Naive B cell (primary cell): Measurements from ENCODE around the gene NF2. TPM values are rescaled to one million over a fixed set of nuclear protein-coding genes. Genes with fewer than 3 reads are reported as not detected.

Experiments used
- ATAC-seq, 2 donors: fragments of 150-1000 bp; cut with Tn5 transposase; 2 replicates each; pipeline ENCODE4 v1.10.0; 2021; ENCODE audit warnings: low read depth in 2 of 2, mild to moderate bottlenecking in 2 of 2, moderate library complexity in 2 of 2
- DNase-seq: peaks from one replicate; pipeline ENCODE4 v3.0.0; 2022
- H3K27ac Mint-ChIP-seq, 6 donors: one replicate each; pipeline ENCODE4 v1.8.0; 2020 to 2022; ENCODE audit warnings: mild to moderate bottlenecking in 6 of 6, mixed read lengths in 6 of 6, moderate library complexity in 5 of 6, inconsistent platforms in 2 of 6
- H3K27me3 Mint-ChIP-seq, 3 donors: one replicate each; pipeline ENCODE4 v1.8.0; 2021 to 2022; ENCODE audit warnings: mixed read lengths in 3 of 3, mild to moderate bottlenecking in 1 of 3
- H3K36me3 Mint-ChIP-seq, 2 donors: one replicate each; pipeline ENCODE4 v1.8.0; 2020 to 2022; ENCODE audit warnings: mixed read lengths in 2 of 2, inconsistent platforms in 1 of 2, mild to moderate bottlenecking in 1 of 2
- H3K4me1 Mint-ChIP-seq, 3 donors: one replicate each; pipeline ENCODE4 v1.8.0; 2020 to 2022; ENCODE audit warnings: mixed read lengths in 3 of 3, inconsistent platforms in 1 of 3, mild to moderate bottlenecking in 1 of 3, moderate library complexity in 1 of 3
- H3K4me3 Mint-ChIP-seq, 8 donors: one replicate each; pipeline ENCODE4 v1.8.0; 2020 to 2022; ENCODE audit warnings: mild to moderate bottlenecking in 8 of 8, mixed read lengths in 8 of 8, moderate library complexity in 8 of 8, inconsistent platforms in 2 of 8
- H3K9me3 Mint-ChIP-seq, 7 donors: one replicate each; pipeline ENCODE4 v1.8.0; 2020 to 2022; ENCODE audit warnings: mixed read lengths in 7 of 7, mild to moderate bottlenecking in 5 of 7, inconsistent platforms in 2 of 7, moderate library complexity in 1 of 7
- polyA plus RNA-seq, 6 donors: library from polyadenylated mRNA; unstranded; fragments of 300-500 nt; fragmentation: Illumina TruSeq; gene quantifications; one replicate each; pipeline ENCODE4 v1.2.3, GENCODE V29; 2021; ENCODE audit warnings: low read depth in 6 of 6

The NF2 gene
- polyA plus RNA-seq, 6 donors from 2014 or later = 6.5 to 23.7 (median 20.0) TPM

GRCh38 chr22:29606320-29606719, 2.9 kb downstream of the NF2 start:
- Mint-ChIP-seq H3K27me3 (no peaks in the 10 kb centered on the region), H3K4me1 (peaks cover 7 to 43% (median 13%) of the 10 kb centered on the region in 3 donors), H3K27ac (peak overlapping the region in 1 of 6 donors; percentile 65)

DNA sequence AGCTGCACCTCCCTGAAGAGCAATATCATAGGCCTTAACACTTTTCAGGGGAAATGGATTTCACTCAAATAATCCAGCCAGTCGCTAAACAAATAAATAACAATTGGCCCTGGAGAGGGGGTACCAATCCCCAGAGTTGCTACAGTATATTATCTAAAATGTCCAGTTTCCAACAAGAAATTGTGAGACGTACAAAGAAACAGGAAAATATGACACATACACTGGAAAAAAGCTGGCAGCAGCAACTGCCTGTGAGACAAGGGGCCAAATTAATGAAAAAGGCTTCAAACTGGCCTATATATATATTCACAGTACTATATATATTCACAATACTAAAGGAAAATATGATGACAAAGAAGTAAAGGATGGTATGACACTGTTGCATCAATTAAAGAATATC, 4.0 kb downstream of the NF2 start:
- ATAC-seq (no peak), DNase-seq (no peak)

More at GRCh38 chr22:29606320-29606719, 2.9 kb downstream of the NF2 start:
- no peak for ATAC-seq
- no peak for DNase-seq
- no peaks in the 10 kb centered on the region for H3K9me3 Mint-ChIP-seq
- H3K4me3 Mint-ChIP-seq = peak overlapping the region in 1 of 8 donors; percentile 54
- H3K36me3 Mint-ChIP-seq = no peaks in the 10 kb centered on the region

DNA sequence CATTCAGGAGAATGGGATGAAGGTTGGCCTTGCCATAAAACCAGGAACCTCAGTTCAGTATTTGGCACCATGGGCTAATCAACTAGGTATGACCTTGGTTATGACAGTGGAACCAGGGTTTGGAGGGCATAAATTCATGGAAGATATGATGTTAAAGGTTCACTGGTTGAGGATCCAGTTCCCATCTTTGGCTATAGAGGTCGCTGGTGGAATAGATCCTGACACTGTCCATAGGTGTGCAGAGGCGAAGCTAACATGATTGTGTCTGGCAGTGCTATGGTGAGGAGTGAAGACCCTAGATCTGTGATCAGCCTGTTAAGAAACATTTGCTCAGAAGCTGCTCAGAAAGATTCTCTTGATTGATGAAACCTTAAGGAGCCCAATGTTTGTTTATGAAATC, 5.7 kb downstream of the NF2 start:
- no peak for ATAC-seq
- Mint-ChIP-seq H3K27ac (peak overlapping the region in 2 of 6 donors; percentile 28 to 62), H3K4me3 (no peak overlapping the region)

More for the DNA sequence above, 4.0 kb downstream of the NF2 start:
- H3K9me3 Mint-ChIP-seq = no peaks in the 10 kb centered on the region
- no peaks in the 10 kb centered on the region for H3K27me3 Mint-ChIP-seq
- no peaks in the 10 kb centered on the region for H3K36me3 Mint-ChIP-seq
- H3K4me3 Mint-ChIP-seq = peak overlapping the region in 1 of 8 donors; percentile 54
- H3K27ac Mint-ChIP-seq = no peak overlapping the region
- peaks cover 7 to 44% (median 13%) of the 10 kb centered on the region in 3 donors for H3K4me1 Mint-ChIP-seq

DNA sequence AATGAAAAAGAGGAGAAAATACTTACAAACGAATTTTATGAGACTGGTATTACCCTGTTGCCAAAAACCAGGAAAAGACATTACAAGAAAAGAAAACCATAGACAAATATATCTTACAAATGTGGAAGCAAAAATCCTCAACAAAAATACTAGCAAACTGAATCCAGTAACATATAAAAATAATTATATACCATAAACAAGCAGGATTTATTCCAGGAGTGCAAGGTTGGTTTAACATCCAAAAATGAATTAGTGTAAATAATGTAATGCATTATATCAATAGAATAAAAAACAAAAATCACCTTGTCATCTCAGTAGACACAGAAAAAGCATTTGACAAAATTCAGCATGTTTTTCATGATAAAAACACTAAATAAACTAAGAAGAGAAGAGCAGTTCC, 7.3 kb downstream of the NF2 start:
- no peaks in the 10 kb centered on the region for H3K36me3 Mint-ChIP-seq
- H3K27ac Mint-ChIP-seq = no peak overlapping the region
- no peak for DNase-seq
- no peak overlapping the region for H3K4me3 Mint-ChIP-seq
- H3K4me1 Mint-ChIP-seq = peaks cover 13 to 33% (median 20%) of the 10 kb centered on the region in 3 donors
- no peak for ATAC-seq
- no peaks in the 10 kb centered on the region for H3K27me3 Mint-ChIP-seq
- H3K9me3 Mint-ChIP-seq = no peaks in the 10 kb centered on the region

More for the DNA sequence above, 5.7 kb downstream of the NF2 start:
- H3K27me3 Mint-ChIP-seq = no peaks in the 10 kb centered on the region
- no peak for DNase-seq
- no peaks in the 10 kb centered on the region for H3K9me3 Mint-ChIP-seq
- peaks cover 7 to 39% (median 13%) of the 10 kb centered on the region in 3 donors for H3K4me1 Mint-ChIP-seq
- no peaks in the 10 kb centered on the region for H3K36me3 Mint-ChIP-seq

GRCh38 chr22:29615705-29616327, 12.4 kb downstream of the NF2 start:
- H3K4me1 Mint-ChIP-seq = peaks cover 26 to 36% (median 34%) of the 10 kb centered on the region in 3 donors
- no peak overlapping the region for H3K4me3 Mint-ChIP-seq
- ATAC-seq = no peak
- peak overlapping the region in 3 of 6 donors; percentile 47 to 89 (median 57) for H3K27ac Mint-ChIP-seq
- no peaks in the 10 kb centered on the region for H3K36me3 Mint-ChIP-seq
- no peaks in the 10 kb centered on the region for H3K9me3 Mint-ChIP-seq
- DNase-seq = no peak
- no peaks in the 10 kb centered on the region for H3K27me3 Mint-ChIP-seq

DNA sequence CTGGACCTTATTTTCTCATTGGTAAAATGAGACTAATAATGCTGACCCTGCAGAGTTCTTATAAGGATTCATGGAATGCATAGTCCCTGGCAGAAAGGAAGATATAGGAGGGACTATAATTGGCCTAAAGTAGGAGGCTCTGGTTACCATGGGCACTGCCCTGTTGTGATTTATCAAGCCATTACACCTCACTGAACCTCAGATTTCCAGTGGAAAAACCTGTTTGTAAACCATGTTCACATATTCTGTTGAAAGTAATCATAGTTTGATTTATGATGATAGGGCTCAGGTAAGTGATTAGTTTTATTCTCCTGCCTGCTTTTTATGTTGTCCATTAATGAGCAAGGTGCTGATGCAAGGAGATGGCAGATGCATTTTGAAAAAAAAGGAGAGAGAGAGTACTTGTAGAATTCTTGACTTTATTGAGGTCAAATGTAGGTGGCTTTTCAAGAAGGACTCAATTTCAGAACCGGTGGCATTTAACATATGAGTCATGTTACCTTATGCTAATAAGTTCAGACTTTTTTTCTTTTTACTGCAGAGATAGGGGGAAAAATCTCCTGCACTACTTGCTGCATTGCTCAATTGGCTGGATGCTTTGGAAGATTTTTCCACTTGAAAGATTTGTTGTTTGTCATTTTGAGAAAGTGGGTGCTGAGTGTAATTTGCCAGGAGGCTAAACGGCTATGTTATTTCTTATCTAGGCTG, 14.6 kb downstream of the NF2 start:
- H3K9me3 Mint-ChIP-seq = no peaks in the 10 kb centered on the region
- no peak for ATAC-seq
- DNase-seq = no peak
- peak overlapping the region in 3 of 6 donors; percentile 1 to 54 (median 18) for H3K27ac Mint-ChIP-seq
- peaks cover 35 to 56% (median 52%) of the 10 kb centered on the region in 3 donors for H3K4me1 Mint-ChIP-seq
- H3K4me3 Mint-ChIP-seq = no peak overlapping the region
- no peaks in the 10 kb centered on the region for H3K27me3 Mint-ChIP-seq
- H3K36me3 Mint-ChIP-seq = no peaks in the 10 kb centered on the region

DNA sequence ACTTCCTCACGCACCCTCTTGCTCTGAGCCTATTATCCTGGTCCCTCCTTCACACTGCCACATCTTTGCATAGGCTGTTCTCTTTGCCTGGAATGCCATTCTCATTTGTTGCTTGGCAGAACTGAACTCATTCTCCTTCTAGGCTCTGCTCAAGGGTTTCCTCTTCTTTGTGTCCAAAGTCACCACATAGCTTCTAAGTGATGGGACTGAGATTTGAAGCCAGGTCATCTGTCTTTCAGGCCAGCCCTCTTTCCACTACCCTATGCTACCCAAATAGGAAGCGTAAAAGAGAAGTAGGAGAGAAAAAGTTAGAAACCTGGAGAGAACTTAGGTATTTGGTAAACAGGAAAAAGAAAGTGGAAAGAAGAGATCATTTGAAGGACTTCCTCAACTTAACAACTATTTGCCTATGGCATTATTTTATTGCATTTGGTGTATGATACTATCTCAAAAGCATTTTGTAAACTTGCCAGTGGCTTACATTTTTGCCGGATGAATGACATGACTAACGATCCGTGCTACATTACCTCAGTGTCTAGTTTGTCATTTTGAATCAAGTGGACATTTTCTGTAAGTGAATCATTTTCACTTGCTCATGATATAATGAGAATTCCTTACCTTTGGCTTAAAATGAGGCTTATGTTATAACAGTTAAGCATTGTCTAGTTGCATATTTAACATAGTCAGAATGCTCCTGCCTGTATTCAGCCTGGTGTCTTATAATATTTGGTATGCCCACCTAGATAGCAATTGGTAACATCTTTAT, 18.5 kb downstream of the NF2 start:
- Mint-ChIP-seq H3K4me3 (peak overlapping the region in 4 of 8 donors; percentile 4 to 67 (median 24)), H3K9me3 (no peaks in the 10 kb centered on the region), H3K4me1 (peaks cover 55 to 72% (median 67%) of the 10 kb centered on the region in 3 donors), H3K27me3 (no peaks in the 10 kb centered on the region), H3K36me3 (no peaks in the 10 kb centered on the region), H3K27ac (peak overlapping the region; percentile 24 to 84 (median 54))
- DNase-seq (no peak), ATAC-seq (peak; percentile 23 to 30)

DNA sequence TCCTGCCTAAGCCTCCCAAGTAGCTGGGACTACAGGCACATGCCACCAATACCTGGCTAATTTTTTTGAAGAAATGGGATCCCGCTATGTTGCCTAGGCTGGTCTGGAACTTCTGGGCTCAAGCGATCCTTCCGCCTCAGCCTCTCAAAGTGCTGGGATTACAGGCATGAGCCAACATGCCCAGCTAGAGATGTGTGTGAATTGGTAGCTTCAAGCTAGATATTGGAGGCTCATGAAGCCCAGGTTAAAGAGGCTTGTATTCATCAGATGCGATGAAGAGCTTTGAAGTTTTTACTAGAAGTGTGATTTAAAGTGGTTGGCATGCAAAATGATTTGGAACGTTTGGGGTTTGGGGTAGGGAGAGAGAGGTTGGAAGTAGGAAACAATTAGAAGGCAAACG, 19.6 kb downstream of the NF2 start:
- H3K9me3 Mint-ChIP-seq = no peaks in the 10 kb centered on the region
- H3K36me3 Mint-ChIP-seq = no peaks in the 10 kb centered on the region
- ATAC-seq (no peak), DNase-seq (no peak)
- peak overlapping the region in 5 of 6 donors; percentile 49 to 86 (median 73) for H3K27ac Mint-ChIP-seq
- peak overlapping the region in 4 of 8 donors; percentile 26 to 70 (median 40) for H3K4me3 Mint-ChIP-seq
- no peaks in the 10 kb centered on the region for H3K27me3 Mint-ChIP-seq
- H3K4me1 Mint-ChIP-seq = peaks cover 46 to 64% (median 62%) of the 10 kb centered on the region in 3 donors

- peak overlapping the region; percentile 49 to 86 (median 76) for H3K27ac Mint-ChIP-seq
- H3K4me1 Mint-ChIP-seq = peaks cover 44 to 62% (median 61%) of the 10 kb centered on the region in 3 donors
- no peaks in the 10 kb centered on the region for H3K36me3 Mint-ChIP-seq
- peak overlapping the region in 4 of 8 donors; percentile 40 to 70 (median 54) for H3K4me3 Mint-ChIP-seq
- DNase-seq = no peak
- peak; percentile 25 to 28 for ATAC-seq
- no peaks in the 10 kb centered on the region for H3K27me3 Mint-ChIP-seq
- no peaks in the 10 kb centered on the region for H3K9me3 Mint-ChIP-seq
Observed at GRCh38 chr22:29623553-29624169, 20.2 kb downstream of the NF2 start.

- Mint-ChIP-seq H3K4me1 (peaks cover 36 to 61% (median 60%) of the 10 kb centered on the region in 3 donors), H3K27ac (peak overlapping the region in 4 of 6 donors; percentile 30 to 89 (median 43)), H3K4me3 (peak overlapping the region in 1 of 8 donors; percentile 34), H3K9me3 (no peaks in the 10 kb centered on the region), H3K36me3 (no peaks in the 10 kb centered on the region), H3K27me3 (no peaks in the 10 kb centered on the region)
- ATAC-seq = peak in 1 of 2 donors; percentile 42
- peak; percentile 23 for DNase-seq
Observed at GRCh38 chr22:29625090-29625825, 21.8 kb downstream of the NF2 start.

DNA sequence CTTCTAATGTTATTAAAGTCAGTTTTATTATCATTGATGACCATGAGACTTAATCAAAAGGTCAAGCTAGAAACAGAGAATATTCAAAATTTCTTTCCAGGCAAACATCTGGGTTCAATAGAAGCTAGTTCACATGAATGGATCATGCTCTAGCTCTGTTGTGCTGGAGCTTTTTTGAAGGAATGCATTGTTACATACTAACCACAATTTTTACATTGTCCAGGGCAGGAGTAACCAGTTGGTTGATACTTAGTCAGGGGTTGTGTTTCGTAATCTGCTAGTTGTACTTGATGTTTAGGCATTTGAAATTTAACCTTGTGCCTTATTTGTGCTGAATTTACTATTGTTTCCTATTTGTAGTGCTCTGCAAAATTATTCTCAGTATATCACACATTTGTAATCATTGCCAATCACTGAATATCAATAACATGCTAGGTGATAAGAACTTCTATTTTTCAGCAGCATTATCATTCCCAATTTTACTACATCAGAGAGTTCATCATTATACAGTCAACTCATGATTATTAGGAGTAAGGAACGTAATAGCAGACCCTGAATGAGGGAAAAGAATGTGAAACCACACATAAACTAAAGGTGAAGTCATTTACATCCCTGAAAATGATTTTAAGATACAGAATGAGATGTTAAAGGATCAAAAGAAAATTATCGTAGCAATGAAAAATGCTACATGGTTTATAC, 23.2 kb downstream of the NF2 start:
- no peak for ATAC-seq
- Mint-ChIP-seq H3K9me3 (no peaks in the 10 kb centered on the region), H3K36me3 (no peaks in the 10 kb centered on the region), H3K4me1 (peaks cover 34 to 58% (median 50%) of the 10 kb centered on the region in 3 donors), H3K27ac (no peak overlapping the region), H3K27me3 (no peaks in the 10 kb centered on the region), H3K4me3 (no peak overlapping the region)
- DNase-seq = no peak

GRCh38 chr22:29627196-29627535, 23.7 kb downstream of the NF2 start:
- DNase-seq (no peak), ATAC-seq (no peak)
- Mint-ChIP-seq H3K9me3 (no peaks in the 10 kb centered on the region), H3K36me3 (no peaks in the 10 kb centered on the region), H3K4me1 (peaks cover 36 to 55% (median 48%) of the 10 kb centered on the region in 3 donors), H3K4me3 (no peak overlapping the region), H3K27me3 (no peaks in the 10 kb centered on the region), H3K27ac (no peak overlapping the region)
